ENCODE results near the gene EPHA5.

DNA sequence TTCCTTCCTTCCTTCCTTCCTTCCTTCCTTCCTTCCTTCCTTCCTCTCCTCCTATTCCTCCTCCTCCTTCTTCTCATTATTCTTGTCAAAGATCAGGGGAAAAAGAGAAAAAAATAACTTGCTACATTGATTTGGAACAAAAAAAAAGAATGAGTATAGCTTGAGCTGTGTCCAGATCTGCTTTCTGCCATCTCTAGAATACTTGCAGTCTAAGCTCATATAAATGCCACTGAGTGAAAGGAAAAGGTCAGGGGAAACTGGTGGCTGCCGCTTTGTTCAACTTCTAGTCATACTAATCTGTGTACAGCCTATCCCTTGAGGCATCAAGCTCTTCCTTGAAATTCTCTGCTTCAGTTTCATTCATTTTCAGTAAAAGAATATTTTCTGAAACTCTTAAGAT lies 28.3 kb upstream of the EPHA5 start:
- TF ChIP-seq, protein P1, sequence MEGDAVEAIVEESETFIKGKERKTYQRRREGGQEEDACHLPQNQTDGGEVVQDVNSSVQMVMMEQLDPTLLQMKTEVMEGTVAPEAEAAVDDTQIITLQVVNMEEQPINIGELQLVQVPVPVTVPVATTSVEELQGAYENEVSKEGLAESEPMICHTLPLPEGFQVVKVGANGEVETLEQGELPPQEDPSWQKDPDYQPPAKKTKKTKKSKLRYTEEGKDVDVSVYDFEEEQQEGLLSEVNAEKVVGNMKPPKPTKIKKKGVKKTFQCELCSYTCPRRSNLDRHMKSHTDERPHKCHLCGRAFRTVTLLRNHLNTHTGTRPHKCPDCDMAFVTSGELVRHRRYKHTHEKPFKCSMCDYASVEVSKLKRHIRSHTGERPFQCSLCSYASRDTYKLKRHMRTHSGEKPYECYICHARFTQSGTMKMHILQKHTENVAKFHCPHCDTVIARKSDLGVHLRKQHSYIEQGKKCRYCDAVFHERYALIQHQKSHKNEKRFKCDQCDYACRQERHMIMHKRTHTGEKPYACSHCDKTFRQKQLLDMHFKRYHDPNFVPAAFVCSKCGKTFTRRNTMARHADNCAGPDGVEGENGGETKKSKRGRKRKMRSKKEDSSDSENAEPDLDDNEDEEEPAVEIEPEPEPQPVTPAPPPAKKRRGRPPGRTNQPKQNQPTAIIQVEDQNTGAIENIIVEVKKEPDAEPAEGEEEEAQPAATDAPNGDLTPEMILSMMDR (IDR thresholded peaks at IDR 0.05): no peak
- TF ChIP-seq, protein P2, sequence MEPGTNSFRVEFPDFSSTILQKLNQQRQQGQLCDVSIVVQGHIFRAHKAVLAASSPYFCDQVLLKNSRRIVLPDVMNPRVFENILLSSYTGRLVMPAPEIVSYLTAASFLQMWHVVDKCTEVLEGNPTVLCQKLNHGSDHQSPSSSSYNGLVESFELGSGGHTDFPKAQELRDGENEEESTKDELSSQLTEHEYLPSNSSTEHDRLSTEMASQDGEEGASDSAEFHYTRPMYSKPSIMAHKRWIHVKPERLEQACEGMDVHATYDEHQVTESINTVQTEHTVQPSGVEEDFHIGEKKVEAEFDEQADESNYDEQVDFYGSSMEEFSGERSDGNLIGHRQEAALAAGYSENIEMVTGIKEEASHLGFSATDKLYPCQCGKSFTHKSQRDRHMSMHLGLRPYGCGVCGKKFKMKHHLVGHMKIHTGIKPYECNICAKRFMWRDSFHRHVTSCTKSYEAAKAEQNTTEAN (CRISPR knock-in tag; IDR thresholded peaks at IDR 0.05): no peak
- TF ChIP-seq, protein P3, sequence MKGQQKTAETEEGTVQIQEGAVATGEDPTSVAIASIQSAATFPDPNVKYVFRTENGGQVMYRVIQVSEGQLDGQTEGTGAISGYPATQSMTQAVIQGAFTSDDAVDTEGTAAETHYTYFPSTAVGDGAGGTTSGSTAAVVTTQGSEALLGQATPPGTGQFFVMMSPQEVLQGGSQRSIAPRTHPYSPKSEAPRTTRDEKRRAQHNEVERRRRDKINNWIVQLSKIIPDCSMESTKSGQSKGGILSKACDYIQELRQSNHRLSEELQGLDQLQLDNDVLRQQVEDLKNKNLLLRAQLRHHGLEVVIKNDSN (CRISPR knock-in tag; IDR thresholded peaks at IDR 0.05): no peak
- TF ChIP-seq, protein P4, sequence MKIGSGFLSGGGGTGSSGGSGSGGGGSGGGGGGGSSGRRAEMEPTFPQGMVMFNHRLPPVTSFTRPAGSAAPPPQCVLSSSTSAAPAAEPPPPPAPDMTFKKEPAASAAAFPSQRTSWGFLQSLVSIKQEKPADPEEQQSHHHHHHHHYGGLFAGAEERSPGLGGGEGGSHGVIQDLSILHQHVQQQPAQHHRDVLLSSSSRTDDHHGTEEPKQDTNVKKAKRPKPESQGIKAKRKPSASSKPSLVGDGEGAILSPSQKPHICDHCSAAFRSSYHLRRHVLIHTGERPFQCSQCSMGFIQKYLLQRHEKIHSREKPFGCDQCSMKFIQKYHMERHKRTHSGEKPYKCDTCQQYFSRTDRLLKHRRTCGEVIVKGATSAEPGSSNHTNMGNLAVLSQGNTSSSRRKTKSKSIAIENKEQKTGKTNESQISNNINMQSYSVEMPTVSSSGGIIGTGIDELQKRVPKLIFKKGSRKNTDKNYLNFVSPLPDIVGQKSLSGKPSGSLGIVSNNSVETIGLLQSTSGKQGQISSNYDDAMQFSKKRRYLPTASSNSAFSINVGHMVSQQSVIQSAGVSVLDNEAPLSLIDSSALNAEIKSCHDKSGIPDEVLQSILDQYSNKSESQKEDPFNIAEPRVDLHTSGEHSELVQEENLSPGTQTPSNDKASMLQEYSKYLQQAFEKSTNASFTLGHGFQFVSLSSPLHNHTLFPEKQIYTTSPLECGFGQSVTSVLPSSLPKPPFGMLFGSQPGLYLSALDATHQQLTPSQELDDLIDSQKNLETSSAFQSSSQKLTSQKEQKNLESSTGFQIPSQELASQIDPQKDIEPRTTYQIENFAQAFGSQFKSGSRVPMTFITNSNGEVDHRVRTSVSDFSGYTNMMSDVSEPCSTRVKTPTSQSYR (CRISPR knock-in tag; IDR thresholded peaks at IDR 0.05): no peak
- TF ChIP-seq CREM (CRISPR knock-in tag; IDR thresholded peaks at IDR 0.05): no peak

Measured in WTC11 (cell line).